KOPT-K1 (cell line): ENCODE data around the gene WWOX.

ENCODE experiments used
- H3K27ac ChIP-seq: fragments of 200-600 bp; sonication (generic); 2 replicates; pipeline ENCODE4 v1.5.1; 2016; ENCODE audit warnings: antibody characterized with exemption, mild to moderate bottlenecking, low read depth, low read length; ENCODE audit not compliant: poor library complexity, severe bottlenecking
- H3K36me3 ChIP-seq: fragments of 200-600 bp; sonication (generic); 2 replicates; pipeline ENCODE4 v1.5.1; 2017; ENCODE audit warnings: antibody characterized with exemption, mild to moderate bottlenecking, low read length, moderate library complexity; ENCODE audit not compliant: insufficient read depth
- H3K9me3 ChIP-seq: fragments of 200-600 bp; sonication (generic); 2 replicates; pipeline ENCODE4 v1.5.1; 2017; ENCODE audit warnings: antibody characterized with exemption, low read length, mild to moderate bottlenecking; ENCODE audit not compliant: insufficient read depth, poor library complexity, severe bottlenecking

The WWOX gene

GRCh38 chr16:79110242-79110641, 1010.8 kb downstream of the WWOX start:
- no peak overlapping the region for H3K27ac ChIP-seq
- H3K36me3 ChIP-seq: no peaks in the 10 kb centered on the region
- no peaks in the 10 kb centered on the region for H3K9me3 ChIP-seq

- Histone ChIP-seq H3K27ac (no peak overlapping the region), H3K9me3 (no peaks in the 10 kb centered on the region), H3K36me3 (no peaks in the 10 kb centered on the region)
Measured at GRCh38 chr16:79110953-79111352, 1011.5 kb downstream of the WWOX start.

DNA sequence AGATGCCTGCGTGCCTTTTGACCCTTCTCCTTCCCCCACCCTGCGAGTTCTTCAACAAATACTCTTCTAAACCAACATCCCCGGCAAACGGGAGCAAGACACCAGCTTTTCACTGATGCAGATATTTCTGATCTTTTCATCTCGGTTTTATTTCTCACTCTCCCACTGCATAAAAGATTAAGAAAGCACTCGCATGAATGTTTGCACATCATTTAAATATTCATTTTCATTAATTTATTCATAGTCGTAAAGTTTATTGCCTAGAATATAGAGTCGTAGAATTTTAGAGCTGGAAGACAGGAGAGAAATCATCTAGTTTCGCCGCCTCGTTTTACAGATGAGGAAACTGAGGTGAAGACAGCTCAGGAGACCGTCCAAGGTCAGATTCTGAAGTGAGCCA, 1013.0 kb downstream of the WWOX start:
- H3K36me3 ChIP-seq: no peaks in the 10 kb centered on the region
- H3K27ac ChIP-seq: no peak overlapping the region
- no peaks in the 10 kb centered on the region for H3K9me3 ChIP-seq

DNA sequence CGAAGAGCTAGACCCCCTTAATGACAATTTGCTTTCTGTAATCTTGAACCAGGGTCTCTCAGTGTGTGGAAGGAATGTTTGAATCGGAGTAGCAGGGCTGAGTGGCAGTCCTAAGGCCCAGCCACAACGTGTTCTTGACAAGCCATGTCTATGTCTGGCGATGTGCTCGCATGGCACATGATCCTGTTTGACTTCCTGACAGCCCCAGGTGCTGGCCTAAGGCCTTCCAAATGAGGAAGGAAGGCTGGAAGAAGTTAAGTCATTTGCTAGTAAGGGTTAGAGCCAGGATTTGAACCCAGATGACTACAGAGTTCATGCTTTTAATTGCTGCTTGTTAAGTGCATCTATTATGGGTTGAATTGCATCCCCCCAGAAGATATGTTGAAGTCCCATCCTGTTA, 1014.4 kb downstream of the WWOX start:
- Histone ChIP-seq H3K36me3 (no peaks in the 10 kb centered on the region), H3K9me3 (no peaks in the 10 kb centered on the region)

GRCh38 chr16:79114759-79115158, 1015.3 kb downstream of the WWOX start:
- no peaks in the 10 kb centered on the region for H3K36me3 ChIP-seq
- no peak overlapping the region for H3K27ac ChIP-seq
- H3K9me3 ChIP-seq: no peaks in the 10 kb centered on the region

More for the DNA sequence above, 1014.4 kb downstream of the WWOX start:
- no peak overlapping the region for H3K27ac ChIP-seq

DNA sequence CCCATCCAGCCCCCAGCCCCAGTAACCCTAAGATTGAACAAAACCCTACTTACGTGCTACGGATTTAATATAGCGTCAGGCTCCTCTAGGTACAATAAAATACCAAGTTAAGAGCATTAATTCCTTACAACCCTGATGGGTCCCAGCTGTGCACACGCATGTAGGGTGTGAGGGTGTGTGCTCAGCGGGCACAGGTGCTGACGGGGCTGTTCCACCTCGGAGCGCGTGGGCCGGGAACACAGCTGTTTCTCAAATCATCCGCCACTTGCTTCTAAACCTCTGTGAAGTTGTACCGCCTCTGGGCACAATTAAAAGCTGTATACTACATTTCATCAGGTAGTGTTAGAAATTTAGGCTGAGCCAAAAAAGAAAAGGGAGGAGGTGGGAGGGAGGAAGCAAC, 1022.5 kb downstream of the WWOX start:
- no peak overlapping the region for H3K27ac ChIP-seq
- no peaks in the 10 kb centered on the region for H3K36me3 ChIP-seq

GRCh38 chr16:79122343-79122742, 1022.9 kb downstream of the WWOX start:
- Histone ChIP-seq H3K9me3 (peaks cover 4% of the 10 kb centered on the region), H3K27ac (no peak overlapping the region), H3K36me3 (no peaks in the 10 kb centered on the region)

More for the DNA sequence above, 1022.5 kb downstream of the WWOX start:
- H3K9me3 ChIP-seq: peaks cover 4% of the 10 kb centered on the region

- H3K9me3 ChIP-seq: peaks cover 4% of the 10 kb centered on the region
- no peaks in the 10 kb centered on the region for H3K36me3 ChIP-seq
- no peak overlapping the region for H3K27ac ChIP-seq
Measured at GRCh38 chr16:79124016-79124756, 1024.7 kb downstream of the WWOX start.

- H3K36me3 ChIP-seq: no peaks in the 10 kb centered on the region
- peaks cover 12% of the 10 kb centered on the region for H3K9me3 ChIP-seq
- H3K27ac ChIP-seq: no peak overlapping the region
Measured at GRCh38 chr16:79127766-79128165, 1028.3 kb downstream of the WWOX start.

- no peaks in the 10 kb centered on the region for H3K36me3 ChIP-seq
- H3K9me3 ChIP-seq: peaks cover 12% of the 10 kb centered on the region
- no peak overlapping the region for H3K27ac ChIP-seq
Measured at GRCh38 chr16:79128706-79129105, 1029.3 kb downstream of the WWOX start.

DNA sequence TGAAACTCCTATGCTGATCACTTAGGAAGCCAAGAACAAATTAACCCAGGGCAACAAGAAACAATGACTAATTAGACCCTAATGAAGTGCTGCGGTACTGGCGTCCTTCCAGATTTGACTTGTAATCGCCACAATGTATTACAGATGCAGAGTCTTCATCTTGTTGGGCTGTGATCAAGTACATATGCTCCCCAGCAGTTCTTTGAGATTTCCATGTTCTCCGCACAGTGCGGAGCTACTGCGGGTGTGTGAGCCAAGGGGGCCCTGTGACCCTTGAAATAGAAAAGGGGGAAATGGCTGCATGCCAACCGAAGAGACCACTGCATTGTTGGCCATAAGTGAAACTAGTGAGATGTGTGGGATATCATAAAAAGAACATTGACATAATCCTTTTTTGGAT, 1031.2 kb downstream of the WWOX start:
- H3K9me3 ChIP-seq: peaks cover 7% of the 10 kb centered on the region
- H3K27ac ChIP-seq: no peak overlapping the region
- no peaks in the 10 kb centered on the region for H3K36me3 ChIP-seq

GRCh38 chr16:79131321-79132075, 1032.0 kb downstream of the WWOX start:
- peaks cover 7% of the 10 kb centered on the region for H3K9me3 ChIP-seq
- no peak overlapping the region for H3K27ac ChIP-seq

DNA sequence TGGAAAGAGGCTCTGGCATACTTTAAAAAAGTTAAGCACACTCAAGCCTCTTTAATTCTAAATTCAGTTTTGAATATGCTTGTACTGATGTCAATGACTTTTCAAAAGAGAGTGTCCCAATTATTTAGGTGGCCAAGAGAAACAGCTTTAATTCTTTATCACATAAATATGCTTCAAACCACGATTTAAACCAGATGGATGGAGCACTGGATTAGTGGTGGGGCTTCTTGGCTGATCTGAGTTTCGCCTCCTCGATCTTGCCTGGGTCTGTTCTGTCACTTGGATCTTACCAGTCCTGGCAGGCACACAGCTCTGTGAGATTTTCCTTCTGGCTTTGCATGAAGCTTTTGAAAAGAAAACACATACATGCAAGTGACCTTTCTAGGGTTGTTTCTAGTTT, 1033.2 kb downstream of the WWOX start:
- no peak overlapping the region for H3K27ac ChIP-seq
- no peaks in the 10 kb centered on the region for H3K36me3 ChIP-seq
- H3K9me3 ChIP-seq: peaks cover 7% of the 10 kb centered on the region

More at GRCh38 chr16:79131321-79132075, 1032.0 kb downstream of the WWOX start:
- no peaks in the 10 kb centered on the region for H3K36me3 ChIP-seq

- Histone ChIP-seq H3K27ac (no peak overlapping the region), H3K9me3 (peaks cover 7% of the 10 kb centered on the region), H3K36me3 (no peaks in the 10 kb centered on the region)
Measured at GRCh38 chr16:79134300-79134699, 1034.8 kb downstream of the WWOX start.

DNA sequence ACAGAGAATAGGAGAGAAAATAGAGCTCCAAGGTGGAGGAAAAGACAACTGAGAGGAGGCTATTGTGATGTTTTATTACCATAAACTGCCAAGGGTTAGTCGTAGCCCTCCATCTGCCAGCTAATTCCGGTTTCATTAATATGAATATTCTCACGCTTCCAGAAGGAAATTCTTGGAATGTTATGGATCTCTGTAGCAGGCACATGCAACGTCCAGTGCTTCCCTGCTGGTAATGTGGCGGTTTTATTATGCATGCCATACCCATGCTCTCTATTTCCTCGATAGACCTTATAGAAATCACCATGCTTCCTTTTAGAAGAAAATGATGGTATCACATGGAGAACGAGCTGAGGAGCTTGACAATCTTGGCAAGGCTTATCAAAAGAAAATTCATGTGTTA, 1037.5 kb downstream of the WWOX start:
- H3K27ac ChIP-seq: no peak overlapping the region
- no peaks in the 10 kb centered on the region for H3K36me3 ChIP-seq
- peaks cover 3% of the 10 kb centered on the region for H3K9me3 ChIP-seq
